Aorta (tissue), 5 donors: ENCODE measurements around the gene AQP11. TPM values are rescaled to one million over a fixed set of nuclear protein-coding genes. Genes with fewer than 3 reads are reported as not detected.
"Not testable (repeated sequence)": the region's sequence is repeated elsewhere in the genome, so short reads cannot be mapped to it uniquely, and the experiment has no call there.

Experiments
- ATAC-seq: fragments of 200-7000 bp; cut with Tn5 transposase; one replicate; pipeline ENCODE4 v1.9.1; 2022; ENCODE audit warnings: moderate library complexity; ENCODE audit not compliant: low FRiP score
- DNase-seq, 2 donors: peaks; one replicate each; pipeline ENCODE4 v3.0.0-alpha.2; 2020
- H3K27ac ChIP-seq, 2 donors: one replicate each; pipeline ENCODE4 v1.5.1; 2013; ENCODE audit warnings: low read length in 2 of 2, mild to moderate bottlenecking in 2 of 2, moderate library complexity in 2 of 2, control low read depth in 1 of 2, inconsistent platforms in 1 of 2, low read depth in 1 of 2
- H3K27me3 ChIP-seq, 2 donors: one replicate each; pipeline ENCODE4 v1.6.1; 2013; ENCODE audit warnings: control low read depth in 1 of 2, low read length in 1 of 2, mild to moderate bottlenecking in 1 of 2, moderate library complexity in 1 of 2; ENCODE audit not compliant: insufficient read depth in 2 of 2, control insufficient read depth in 1 of 2
- H3K36me3 ChIP-seq, 2 donors: one replicate each; pipeline ENCODE4 v1.6.1; 2013; ENCODE audit warnings: control low read depth in 1 of 2, low read length in 1 of 2, mild to moderate bottlenecking in 1 of 2; ENCODE audit not compliant: insufficient read depth in 2 of 2, control insufficient read depth in 1 of 2
- H3K4me1 ChIP-seq, 2 donors: one replicate each; pipeline ENCODE4 v1.6.1; 2013; ENCODE audit warnings: low read length in 2 of 2, control low read depth in 1 of 2, mild to moderate bottlenecking in 1 of 2, moderate library complexity in 1 of 2; ENCODE audit not compliant: insufficient read depth in 2 of 2, control insufficient read depth in 1 of 2
- H3K4me3 ChIP-seq, 2 donors: one replicate each; pipeline ENCODE4 v1.5.1; 2013; ENCODE audit warnings: low read length in 2 of 2, control low read depth in 1 of 2, mild to moderate bottlenecking in 1 of 2
- H3K9me3 ChIP-seq: one replicate; pipeline ENCODE4 v1.6.1; 2013; ENCODE audit warnings: mild to moderate bottlenecking, low read length; ENCODE audit not compliant: control insufficient read depth
- WGBS, 2 donors: extraction: QIAGEN DNeasy Blood & Tissue Kit; methylation state at CpG; one replicate each; pipeline ENCODE4 v1.1.7; 2013; 5-methylcytosine and 5-hydroxymethylcytosine counted together
- intact Hi-C, 2 donors: fragments of 100-400 bp; cut with DNase I; formaldehyde crosslinking; loops; one replicate each; pipeline versions ENCODE4 v1.14.2 to v1.15.0; 2022
- polyA plus RNA-seq, 2 donors: library from polyadenylated mRNA; stranded (reverse); fragments of 200-250 nt; gene quantifications; one replicate each; pipeline ENCODE4 v1.2.3, GENCODE V29; 2013
- total RNA-seq, 2 donors: library from RNA; stranded (reverse); fragmentation: NEBNext Ultra II Directional; extraction: Animal tissue kit (Norgen Biotek cat#: 25700); gene quantifications; one replicate each; pipeline ENCODE4 v1.2.1, GENCODE V29; 2021
- donor health status: healthy with polysubstance abuse.
- donor health status: Bipolar disorder and iron deficiency.
- donor health status: DM: no; HTN: no; CAD: no.
- donor health status: DM: no; HTN: no; CAD: no.
- donor health status: DM: yes; HTN: yes; CAD: no.

The AQP11 gene
- total and polyA plus RNA-seq, 4 donors = 0.49 to 1.4 TPM; not detected in 2

DNA sequence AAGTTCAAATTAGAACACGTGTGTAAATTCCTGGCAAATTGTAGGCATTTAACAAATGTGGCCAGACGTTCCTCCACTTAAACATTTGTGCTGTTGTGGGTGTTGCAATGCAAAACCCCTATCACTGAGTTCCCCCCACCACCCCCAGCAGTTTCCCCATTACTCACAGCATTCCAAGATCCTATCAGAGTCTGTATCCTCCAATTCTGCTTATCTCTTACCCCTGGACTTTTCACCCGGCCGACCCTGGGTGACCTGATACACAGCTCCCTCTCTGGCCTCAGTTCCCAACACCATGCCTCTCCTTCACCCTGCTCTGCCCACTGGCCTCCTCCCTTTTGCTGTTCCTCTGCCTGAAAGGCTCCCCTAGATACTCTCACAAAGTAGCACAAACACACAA, 31.4 kb upstream of the AQP11 start:
- Histone ChIP-seq H3K4me3 (no peak overlapping the region), H3K9me3 (no peaks in the 10 kb centered on the region), H3K4me1 (no peaks in the 10 kb centered on the region), H3K27me3 (no peaks in the 10 kb centered on the region), H3K27ac (no peak overlapping the region), H3K36me3 (no peaks in the 10 kb centered on the region)
- no peak for DNase-seq
- intact Hi-C loops = no loop called here
- 59% methylated on average over 4 of the region's 4 CpGs for WGBS, 2 donors
- ATAC-seq = no peak

GRCh38 chr11:77559686-77560401, 29.9 kb upstream of the AQP11 start:
- DNase-seq = no peak
- ATAC-seq = no peak
- Histone ChIP-seq H3K27ac (no peak overlapping the region), H3K4me3 (no peak overlapping the region), H3K36me3 (no peaks in the 10 kb centered on the region), H3K9me3 (no peaks in the 10 kb centered on the region), H3K27me3 (no peaks in the 10 kb centered on the region), H3K4me1 (no peaks in the 10 kb centered on the region)
- 75 to 78% methylated on average over 6 of the region's 6 CpGs for WGBS, 2 donors
- intact Hi-C loops = no loop called here

- 89 to 94% methylated on average over 2 of the region's 2 CpGs for WGBS, 2 donors
These were observed 29.1 kb upstream of the AQP11 start for GRCh38 chr11:77560605-77561004.

GRCh38 chr11:77561257-77561656, 28.5 kb upstream of the AQP11 start:
- Histone ChIP-seq H3K27me3 (no peaks in the 10 kb centered on the region), H3K27ac (no peak overlapping the region), H3K4me3 (no peak overlapping the region), H3K36me3 (no peaks in the 10 kb centered on the region), H3K4me1 (no peaks in the 10 kb centered on the region), H3K9me3 (no peaks in the 10 kb centered on the region)
- no peak for DNase-seq
- no peak for ATAC-seq
- WGBS, 2 donors = 92% methylated on average over 1 of the region's 1 CpG
- intact Hi-C loops = no loop called here

More at GRCh38 chr11:77560605-77561004, 29.1 kb upstream of the AQP11 start:
- no peak overlapping the region for H3K4me3 ChIP-seq
- intact Hi-C loops = no loop called here
- ATAC-seq = no peak
- no peak overlapping the region for H3K27ac ChIP-seq
- H3K4me1 ChIP-seq = no peaks in the 10 kb centered on the region
- H3K27me3 ChIP-seq = no peaks in the 10 kb centered on the region
- DNase-seq = no peak
- no peaks in the 10 kb centered on the region for H3K36me3 ChIP-seq
- H3K9me3 ChIP-seq = no peaks in the 10 kb centered on the region

DNA sequence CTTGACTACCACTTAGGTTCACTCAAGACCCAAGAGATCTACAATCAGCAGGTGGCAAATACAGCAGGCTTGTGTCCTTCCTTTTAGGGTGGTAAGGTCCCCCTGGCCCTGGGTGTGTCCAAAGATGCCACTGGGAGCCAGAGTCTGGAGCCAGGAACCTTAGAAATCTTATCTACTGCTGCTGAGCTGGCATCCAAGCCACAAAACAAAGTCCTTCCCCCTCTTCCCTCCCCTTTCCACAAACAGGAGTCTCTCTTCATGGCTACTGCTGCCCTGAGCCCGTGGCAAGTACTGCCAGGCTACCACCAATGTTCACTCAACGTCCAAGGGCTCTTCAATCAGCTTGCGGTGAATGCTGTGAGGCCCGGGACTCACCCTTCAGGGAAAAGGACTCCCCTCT, 21.4 kb upstream of the AQP11 start:
- no peak for ATAC-seq
- Histone ChIP-seq H3K9me3 (peaks cover 2% of the 10 kb centered on the region), H3K27ac (no peak overlapping the region), H3K27me3 (no peaks in the 10 kb centered on the region), H3K4me3 (no peak overlapping the region), H3K36me3 (no peaks in the 10 kb centered on the region), H3K4me1 (no peaks in the 10 kb centered on the region)
- intact Hi-C loops = no loop called here
- DNase-seq = no peak
- WGBS, 2 donors = 93% methylated on average over 4 of the region's 4 CpGs

GRCh38 chr11:77568916-77569675, 20.7 kb upstream of the AQP11 start:
- Histone ChIP-seq H3K4me3 (no peak overlapping the region), H3K27me3 (no peaks in the 10 kb centered on the region), H3K4me1 (no peaks in the 10 kb centered on the region), H3K36me3 (no peaks in the 10 kb centered on the region), H3K27ac (no peak overlapping the region), H3K9me3 (peaks cover 2% of the 10 kb centered on the region)
- no peak for DNase-seq
- 91 to 97% methylated on average over 3 of the region's 3 CpGs for WGBS, 2 donors
- intact Hi-C loops = no loop called here
- no peak for ATAC-seq

DNA sequence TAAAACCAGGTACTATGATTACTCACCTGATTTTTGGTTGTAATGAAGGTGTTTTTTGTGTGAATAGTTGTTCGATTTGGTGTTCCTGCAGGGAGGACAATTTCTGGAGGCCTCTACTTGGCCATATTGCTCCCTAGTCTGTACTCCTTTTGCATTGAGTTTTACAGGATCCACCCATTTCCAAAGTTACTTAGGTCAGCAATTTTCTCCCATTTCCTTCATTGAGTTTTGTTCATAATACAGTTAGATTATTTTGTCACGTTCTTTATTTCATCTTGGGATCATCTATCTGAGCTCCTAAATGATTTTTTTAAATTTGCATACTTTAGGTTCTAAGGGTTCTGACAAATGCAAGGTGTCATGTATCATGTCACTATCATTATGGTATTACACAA, 20.1 kb upstream of the AQP11 start:
- peaks cover 2% of the 10 kb centered on the region for H3K9me3 ChIP-seq
- no peak for ATAC-seq
- no peaks in the 10 kb centered on the region for H3K36me3 ChIP-seq
- no peaks in the 10 kb centered on the region for H3K4me1 ChIP-seq
- WGBS, 2 donors = 91 to 92% methylated on average over 2 of the region's 2 CpGs
- DNase-seq = no peak
- H3K27me3 ChIP-seq = no peaks in the 10 kb centered on the region
- intact Hi-C loops = no loop called here
- H3K4me3 ChIP-seq = no peak overlapping the region
- no peak overlapping the region for H3K27ac ChIP-seq

- H3K36me3 ChIP-seq, intact Hi-C loops, ATAC-seq, H3K9me3 ChIP-seq, H3K27me3 ChIP-seq, H3K4me3 ChIP-seq, H3K27ac ChIP-seq, H3K4me1 ChIP-seq, DNase-seq: not testable (repeated sequence)
- 0 to 4% methylated on average over 1 of the region's 1 CpG for WGBS, 2 donors
These were observed 18.9 kb upstream of the AQP11 start for GRCh38 chr11:77570896-77571295.

DNA sequence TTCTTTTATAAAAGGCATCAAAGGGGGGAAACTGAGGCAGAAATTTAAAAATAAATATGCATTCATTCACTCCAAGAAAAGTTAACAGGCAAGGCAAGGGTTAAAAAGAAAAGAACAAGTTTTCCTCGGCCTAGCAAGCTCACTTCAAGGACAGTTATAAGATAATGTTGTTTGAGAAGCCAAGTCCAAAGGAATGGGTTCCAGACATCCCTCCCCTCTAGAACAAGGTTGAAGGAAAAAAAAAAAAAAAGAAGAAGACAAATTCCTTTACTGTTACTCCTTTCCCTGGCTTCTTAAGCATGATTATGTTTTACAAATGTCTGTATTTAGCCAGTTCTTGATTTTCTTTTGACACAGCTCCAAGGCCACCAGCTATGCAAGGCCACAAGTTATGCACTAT, 14.3 kb upstream of the AQP11 start:
- H3K27ac ChIP-seq, H3K9me3 ChIP-seq, ATAC-seq, DNase-seq, H3K4me1 ChIP-seq, H3K36me3 ChIP-seq, H3K27me3 ChIP-seq, intact Hi-C loops, H3K4me3 ChIP-seq: not testable (repeated sequence)
- WGBS, 2 donors = 0 to 4% methylated on average over 1 of the region's 1 CpG
